GM12892 (cell line): ENCODE measurements around the gene RPS6KA2.
A peak's percentile ranks its signal among the peaks of the same experiment; 100 is the strongest.

Experiments used
- POLR2A ChIP-seq: IDR thresholded peaks from 2 replicates; pipeline ENCODE4 v1.6.1; 2011; ENCODE audit warnings: low read depth, low read length, control low read depth
- POLR2AphosphoS5 ChIP-seq: IDR thresholded peaks from 2 replicates; pipeline ENCODE4 v1.6.1; 2011; ENCODE audit warnings: low read depth, low read length, control low read depth
- TAF1 ChIP-seq: IDR thresholded peaks from 2 replicates; pipeline ENCODE4 v1.6.1; 2011; ENCODE audit warnings: low read depth, mild to moderate bottlenecking, control low read depth, low read length, borderline replicate concordance

DNA sequence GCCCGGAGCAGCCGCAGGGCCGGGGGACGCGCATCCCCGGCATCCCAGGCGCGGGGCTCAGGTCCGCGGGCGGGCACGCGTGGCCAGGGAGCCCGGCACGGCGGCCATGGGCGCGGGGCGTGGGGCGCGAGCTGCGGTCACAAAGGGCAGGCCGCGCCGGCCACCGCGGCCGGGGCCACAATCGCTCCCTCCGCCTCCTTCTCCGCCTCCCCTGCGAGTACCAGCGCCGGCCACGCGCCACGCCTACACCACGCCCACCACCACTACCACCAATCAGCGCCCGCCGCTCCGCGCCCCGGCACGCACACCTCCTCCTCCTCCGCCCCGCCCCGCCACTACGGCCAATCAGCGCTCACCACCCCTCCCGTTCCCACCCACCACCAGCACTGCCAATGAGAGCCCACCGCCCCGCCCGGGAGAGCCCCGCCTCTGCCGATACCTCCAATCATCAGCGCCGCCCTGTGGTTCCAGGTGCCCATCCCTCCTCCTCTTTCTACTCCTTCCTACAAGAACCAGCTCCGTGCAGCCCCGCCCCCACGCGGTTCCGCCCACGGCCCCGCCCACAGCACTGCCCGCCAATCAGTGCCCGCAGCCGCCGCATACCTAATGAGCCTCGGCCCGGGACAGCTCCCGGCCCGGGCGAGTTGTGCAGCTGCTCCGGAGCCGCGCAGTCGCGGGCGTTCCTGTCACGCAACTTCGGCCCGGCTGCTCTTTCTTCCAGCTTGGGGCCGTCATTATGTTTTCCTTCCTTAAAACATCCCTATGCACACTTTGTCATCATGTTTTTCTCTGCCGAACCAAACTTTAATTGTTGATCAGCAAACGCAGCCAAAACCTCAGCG lies at the start of gene RPS6KA2:
- no peak for TF ChIP-seq POLR2AphosphoS5
- TF ChIP-seq POLR2A, result 0 out of 2 replicates have a peak, but pooled peaks have one; percentile 25
- TF ChIP-seq TAF1, result 0 out of 2 replicates have a peak, but pooled peaks have one; percentile 19
